Chondrocyte (in vitro differentiated cells): Measurements from ENCODE around the gene RBM20. TPM values are rescaled to one million over a fixed set of nuclear protein-coding genes. Genes with fewer than 3 reads are reported as not detected.

Experiments used
- DNase-seq: peaks from one replicate; pipeline ENCODE4 v3.0.0; 2021; ENCODE audit warnings: mixed read lengths, low spot score
- H3K27ac Mint-ChIP-seq: one replicate; pipeline ENCODE4 v1.8.0; 2021; ENCODE audit warnings: mild to moderate bottlenecking, moderate library complexity, mixed read lengths; ENCODE audit not compliant: unreplicated experiment
- H3K27me3 Mint-ChIP-seq: 2 replicates; pipeline ENCODE4 v1.8.0; 2021; ENCODE audit warnings: low read depth, mixed read lengths
- H3K36me3 Mint-ChIP-seq: 2 replicates; pipeline ENCODE4 v1.8.0; 2021; ENCODE audit warnings: low read depth, mixed read lengths
- H3K4me1 Mint-ChIP-seq: 2 replicates; pipeline ENCODE4 v1.8.0; 2021; ENCODE audit warnings: low read depth, mild to moderate bottlenecking, mixed read lengths
- H3K4me3 Mint-ChIP-seq: one replicate; pipeline ENCODE4 v1.8.0; 2021; ENCODE audit warnings: mild to moderate bottlenecking, moderate library complexity, mixed read lengths; ENCODE audit not compliant: unreplicated experiment
- H3K9me3 Mint-ChIP-seq: 2 replicates; pipeline ENCODE4 v1.8.0; 2021; ENCODE audit warnings: low read depth, mixed read lengths
- total RNA-seq: library from RNA; stranded (reverse); gene quantifications from 3 replicates; pipeline ENCODE4 v1.2.1, GENCODE V29; 2021
- TF ChIP-seq, protein P1 (sequence below): fragments of 200-600 bp; sonication (generic); IDR thresholded peaks from 2 replicates; pipeline ENCODE4 v1.5.0; 2021; ENCODE audit warnings: antibody characterized with exemption, mild to moderate bottlenecking, moderate library complexity

Gene RBM20
- total RNA-seq, 1 donor from 2014 or later = 3.6 TPM

- Mint-ChIP-seq H3K27me3 (peaks cover 18% of the 10 kb centered on the region), H3K4me3 (no peak overlapping the region), H3K9me3 (no peaks in the 10 kb centered on the region), H3K36me3 (no peaks in the 10 kb centered on the region), H3K27ac (no peak overlapping the region), H3K4me1 (peaks cover 45% of the 10 kb centered on the region)
- no peak for DNase-seq
- TF ChIP-seq, protein P1, sequence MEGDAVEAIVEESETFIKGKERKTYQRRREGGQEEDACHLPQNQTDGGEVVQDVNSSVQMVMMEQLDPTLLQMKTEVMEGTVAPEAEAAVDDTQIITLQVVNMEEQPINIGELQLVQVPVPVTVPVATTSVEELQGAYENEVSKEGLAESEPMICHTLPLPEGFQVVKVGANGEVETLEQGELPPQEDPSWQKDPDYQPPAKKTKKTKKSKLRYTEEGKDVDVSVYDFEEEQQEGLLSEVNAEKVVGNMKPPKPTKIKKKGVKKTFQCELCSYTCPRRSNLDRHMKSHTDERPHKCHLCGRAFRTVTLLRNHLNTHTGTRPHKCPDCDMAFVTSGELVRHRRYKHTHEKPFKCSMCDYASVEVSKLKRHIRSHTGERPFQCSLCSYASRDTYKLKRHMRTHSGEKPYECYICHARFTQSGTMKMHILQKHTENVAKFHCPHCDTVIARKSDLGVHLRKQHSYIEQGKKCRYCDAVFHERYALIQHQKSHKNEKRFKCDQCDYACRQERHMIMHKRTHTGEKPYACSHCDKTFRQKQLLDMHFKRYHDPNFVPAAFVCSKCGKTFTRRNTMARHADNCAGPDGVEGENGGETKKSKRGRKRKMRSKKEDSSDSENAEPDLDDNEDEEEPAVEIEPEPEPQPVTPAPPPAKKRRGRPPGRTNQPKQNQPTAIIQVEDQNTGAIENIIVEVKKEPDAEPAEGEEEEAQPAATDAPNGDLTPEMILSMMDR = no peak
These were observed 2.9 kb upstream of the RBM20 start for GRCh38 chr10:110641256-110641655.

DNA sequence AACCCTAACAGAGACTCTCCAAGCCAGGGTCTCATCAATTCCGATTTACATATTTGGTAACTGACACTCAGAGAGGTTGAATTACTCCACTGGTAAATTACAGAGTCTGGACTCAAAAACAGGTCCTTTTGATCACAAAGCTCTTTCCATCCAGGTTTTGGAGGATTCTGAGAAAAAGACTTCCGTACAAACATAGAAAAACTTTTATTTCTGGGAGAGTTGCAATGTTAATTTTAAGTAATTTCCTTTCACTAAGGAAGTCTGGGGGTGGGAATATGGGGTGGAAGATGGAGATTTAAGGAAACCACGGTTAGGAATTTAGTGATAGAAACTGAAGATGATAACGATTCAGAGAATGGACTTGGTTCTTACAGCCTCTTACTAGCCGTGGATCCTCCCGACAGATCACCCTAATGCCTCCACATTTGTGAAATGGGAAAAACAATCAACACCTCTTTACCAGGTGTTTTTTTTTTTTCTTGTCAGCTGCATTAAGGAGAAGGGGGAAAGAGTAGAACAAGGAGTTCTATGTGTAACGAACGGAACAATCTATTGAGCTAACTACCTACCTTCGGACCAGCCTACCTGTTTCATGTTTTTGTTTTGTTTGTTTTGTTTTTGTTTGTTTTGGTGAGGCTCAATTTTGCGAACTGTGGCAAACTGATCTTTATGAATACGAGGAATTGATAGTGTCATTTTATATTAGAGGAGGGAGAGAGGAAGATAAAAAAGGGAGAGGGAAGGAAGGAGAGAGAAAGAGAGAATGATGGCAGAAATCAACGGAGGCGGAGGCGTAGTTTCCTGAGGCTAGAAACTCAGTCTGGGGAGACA lies 1.7 kb upstream of the RBM20 start:
- Mint-ChIP-seq H3K27me3 (peaks cover 20% of the 10 kb centered on the region), H3K36me3 (no peaks in the 10 kb centered on the region), H3K27ac (peak overlapping the region; percentile 0), H3K9me3 (no peaks in the 10 kb centered on the region), H3K4me3 (peak overlapping the region; percentile 73), H3K4me1 (peaks cover 36% of the 10 kb centered on the region)
- TF ChIP-seq, protein P1 = no peak
- DNase-seq = no peak

DNA sequence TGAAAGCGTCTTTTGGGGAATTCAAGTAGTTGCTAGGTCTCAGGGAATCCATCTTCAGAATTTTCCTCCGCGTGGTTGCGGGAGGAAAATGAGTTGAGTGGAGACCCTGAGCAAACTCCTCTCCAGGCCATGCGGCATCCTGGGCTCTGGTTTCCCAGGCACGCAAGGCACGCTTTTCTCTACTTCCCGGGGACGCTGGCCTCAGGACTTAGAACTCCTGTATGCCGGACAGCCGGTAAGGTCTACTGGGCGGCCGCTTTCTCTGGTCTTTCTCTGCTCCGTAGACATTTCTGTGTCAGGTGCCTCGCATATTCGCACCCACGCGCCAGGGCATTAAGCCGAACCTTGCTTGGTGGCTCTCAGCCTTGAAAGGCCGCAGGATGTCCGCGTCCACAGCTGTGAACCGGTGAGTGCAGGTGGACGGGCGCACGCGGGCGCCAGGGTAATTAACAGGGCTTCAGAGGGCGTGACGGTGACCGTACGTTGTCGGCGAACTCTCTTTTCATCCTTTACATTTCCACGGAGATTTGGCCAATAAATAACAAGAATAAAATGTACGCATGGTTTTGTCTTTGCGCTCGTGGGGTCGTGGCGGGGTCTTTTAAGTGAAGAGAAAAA lies 992 bp upstream of the RBM20 start:
- TF ChIP-seq, protein P1 = no peak
- DNase-seq = no peak
- Mint-ChIP-seq H3K4me3 (peak overlapping the region; percentile 73), H3K27ac (peak overlapping the region; percentile 36), H3K36me3 (no peaks in the 10 kb centered on the region), H3K9me3 (no peaks in the 10 kb centered on the region), H3K27me3 (peaks cover 20% of the 10 kb centered on the region), H3K4me1 (peaks cover 30% of the 10 kb centered on the region)

- Mint-ChIP-seq H3K27me3 (peaks cover 20% of the 10 kb centered on the region), H3K4me1 (peaks cover 40% of the 10 kb centered on the region), H3K36me3 (no peaks in the 10 kb centered on the region), H3K4me3 (peak overlapping the region; percentile 78), H3K9me3 (no peaks in the 10 kb centered on the region), H3K27ac (peak overlapping the region; percentile 2)
- TF ChIP-seq, protein P1 = no peak
- no peak for DNase-seq
These were observed 694 bp downstream of the RBM20 start for GRCh38 chr10:110644598-110645462.
